NCI-H1436 (cell line): Measurements from ENCODE around the gene FHIT.

ENCODE experiments used
- DNase-seq: peaks from one replicate; lab custom pipeline; 2025; lab: John Stamatoyannopoulos, UW

The FHIT gene

GRCh38 chr3:59996056-59996455, 1255.2 kb downstream of the FHIT start:
- no peak for DNase-seq

- no peak for DNase-seq
Observed at GRCh38 chr3:59995563-59995962, 1255.7 kb downstream of the FHIT start.

- no peak for DNase-seq
Observed at GRCh38 chr3:59994732-59995304, 1256.4 kb downstream of the FHIT start.

DNA sequence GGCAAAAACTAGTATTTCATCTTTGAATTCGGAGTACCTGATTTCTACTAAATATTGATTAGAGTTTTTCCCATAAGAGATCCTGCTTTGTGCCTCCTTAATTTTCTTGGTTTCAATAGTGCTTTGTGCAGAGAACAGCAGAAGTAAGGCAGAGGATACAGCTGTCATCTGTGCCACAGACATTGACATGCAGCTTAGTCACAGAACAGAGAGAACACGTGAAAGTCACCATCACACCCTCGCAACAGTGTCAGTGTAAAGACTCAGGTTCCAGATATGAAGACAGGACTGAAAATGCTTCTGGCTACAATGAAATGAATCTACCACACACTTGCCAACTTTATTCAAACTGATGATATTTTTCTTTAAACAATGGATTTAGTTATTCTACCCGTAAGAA, 1258.7 kb downstream of the FHIT start:
- no peak for DNase-seq

- no peak for DNase-seq
Observed at GRCh38 chr3:59990915-59991314, 1260.3 kb downstream of the FHIT start.

GRCh38 chr3:59982510-59982909, 1268.7 kb downstream of the FHIT start:
- DNase-seq = no peak

GRCh38 chr3:59981377-59981776, 1269.9 kb downstream of the FHIT start:
- DNase-seq = no peak

DNA sequence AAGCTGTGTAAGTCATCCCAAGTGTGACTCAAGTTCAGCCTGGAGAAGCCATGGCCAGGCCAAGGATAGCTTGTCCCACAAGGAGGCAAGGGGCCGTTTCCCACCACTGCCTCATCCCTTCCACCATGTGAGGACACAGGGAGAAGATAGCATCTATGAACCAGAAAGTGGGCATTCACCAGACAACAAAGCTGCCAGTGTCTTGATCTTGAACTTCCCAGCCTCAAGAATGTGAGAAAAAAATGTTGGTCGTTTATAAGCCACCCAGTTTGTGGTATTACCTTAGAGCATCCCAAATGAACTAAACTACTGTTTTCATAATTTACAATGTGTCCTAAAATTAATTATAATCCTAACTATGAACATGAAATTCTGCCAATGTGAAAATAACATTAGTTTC, 1270.7 kb downstream of the FHIT start:
- no peak for DNase-seq

- no peak for DNase-seq
Observed at GRCh38 chr3:59979542-59979941, 1271.7 kb downstream of the FHIT start.

DNA sequence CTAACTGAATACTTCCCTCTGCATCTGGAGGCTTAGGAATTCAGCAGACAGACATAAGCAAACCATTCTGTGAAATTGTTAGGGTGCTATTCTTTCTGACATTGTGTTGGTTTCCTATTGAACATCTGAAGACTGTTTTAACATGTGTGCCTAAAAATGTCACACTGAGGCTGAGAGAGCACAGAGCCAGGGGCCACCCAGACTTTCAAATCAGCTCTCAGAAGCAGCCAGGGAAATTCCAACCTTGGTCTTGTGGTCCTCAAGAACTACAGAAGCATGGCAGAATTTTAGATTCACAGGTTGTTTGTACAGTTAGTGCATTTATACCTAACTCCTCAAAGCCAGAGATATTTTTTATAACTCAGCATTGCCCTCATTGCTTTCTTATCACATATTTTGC, 1272.3 kb downstream of the FHIT start:
- no peak for DNase-seq

GRCh38 chr3:59970796-59971195, 1280.5 kb downstream of the FHIT start:
- DNase-seq = no peak

GRCh38 chr3:59970376-59970775, 1280.9 kb downstream of the FHIT start:
- no peak for DNase-seq

- DNase-seq = no peak
Observed at GRCh38 chr3:59968513-59969045, 1282.7 kb downstream of the FHIT start.

- no peak for DNase-seq
Observed at GRCh38 chr3:59963676-59964075, 1287.6 kb downstream of the FHIT start.

DNA sequence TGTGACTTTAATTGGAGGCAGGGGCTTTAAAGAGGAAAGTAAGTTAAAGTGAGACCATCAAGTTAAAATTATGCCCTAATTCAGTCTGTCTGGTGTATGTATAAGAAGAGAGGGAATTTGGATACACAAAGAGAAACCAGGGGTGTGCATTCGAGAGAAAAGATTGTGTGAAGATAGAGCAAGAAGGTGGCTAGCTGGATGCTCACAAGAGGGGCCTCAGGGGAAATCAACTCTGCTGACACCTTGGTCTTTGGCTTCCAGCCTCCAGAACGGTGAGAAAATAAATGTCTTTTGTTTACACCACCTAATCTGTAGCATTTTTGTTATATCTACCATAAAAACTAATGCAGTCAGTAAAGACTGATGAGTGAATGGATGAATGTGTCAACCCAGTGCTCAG, 1294.1 kb downstream of the FHIT start:
- no peak for DNase-seq

GRCh38 chr3:59953104-59953503, 1298.1 kb downstream of the FHIT start:
- DNase-seq = no peak

DNA sequence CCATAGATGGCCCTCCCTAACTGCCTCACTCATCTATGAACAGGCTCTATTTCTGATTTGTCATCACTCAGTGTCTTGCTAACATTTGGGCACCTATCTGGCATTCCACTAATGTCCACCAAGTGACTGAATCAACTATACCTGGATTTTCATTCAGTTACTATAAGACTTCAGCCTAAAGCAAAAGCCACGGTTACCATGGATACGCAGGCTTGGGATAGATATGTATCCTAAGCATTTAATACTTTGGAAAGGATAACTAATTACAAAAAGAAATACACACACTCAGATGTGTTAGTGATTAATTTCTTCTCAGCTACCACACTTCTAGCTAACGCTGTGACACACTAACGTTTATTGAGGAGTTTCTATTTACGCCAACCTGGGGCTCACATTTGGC, 1301.9 kb downstream of the FHIT start:
- no peak for DNase-seq

DNA sequence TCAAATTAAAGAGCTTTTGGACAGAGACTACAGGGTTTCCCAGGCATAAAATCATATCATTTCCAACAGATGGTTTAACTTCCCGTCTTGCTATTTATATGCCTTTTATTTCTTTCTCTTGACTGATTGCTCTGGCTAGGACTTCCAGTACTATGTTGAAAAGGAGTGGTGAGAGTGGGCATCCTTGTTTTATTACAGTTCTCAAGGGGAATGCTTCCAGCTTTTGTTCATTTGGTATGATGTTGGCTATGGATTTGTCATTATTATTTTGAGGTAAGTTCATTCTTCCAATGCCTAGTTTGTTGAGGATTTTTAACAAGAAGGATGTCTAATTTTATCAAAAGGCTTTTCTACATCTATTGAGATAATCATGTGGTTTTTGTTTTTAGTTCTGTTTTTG, 1304.9 kb downstream of the FHIT start:
- no peak for DNase-seq

DNA sequence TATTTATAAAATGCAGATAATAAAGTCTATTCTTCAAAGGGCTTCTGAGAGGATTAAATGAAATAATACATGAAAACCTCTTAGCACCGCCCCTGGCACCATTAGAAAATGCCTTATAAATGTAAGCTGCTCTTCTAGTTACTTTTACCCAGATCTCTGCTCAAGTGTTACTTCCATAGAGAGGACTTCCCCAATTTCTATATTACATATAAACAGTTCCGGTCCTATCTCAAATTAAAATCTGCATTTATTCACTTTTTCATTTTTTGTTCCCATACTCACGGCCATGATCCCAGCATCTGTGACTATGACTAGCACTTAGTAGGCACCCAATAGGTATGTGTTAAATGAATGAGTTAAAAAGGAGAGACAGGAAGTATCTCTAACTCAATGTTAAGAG, 1310.5 kb downstream of the FHIT start:
- DNase-seq = no peak

DNA sequence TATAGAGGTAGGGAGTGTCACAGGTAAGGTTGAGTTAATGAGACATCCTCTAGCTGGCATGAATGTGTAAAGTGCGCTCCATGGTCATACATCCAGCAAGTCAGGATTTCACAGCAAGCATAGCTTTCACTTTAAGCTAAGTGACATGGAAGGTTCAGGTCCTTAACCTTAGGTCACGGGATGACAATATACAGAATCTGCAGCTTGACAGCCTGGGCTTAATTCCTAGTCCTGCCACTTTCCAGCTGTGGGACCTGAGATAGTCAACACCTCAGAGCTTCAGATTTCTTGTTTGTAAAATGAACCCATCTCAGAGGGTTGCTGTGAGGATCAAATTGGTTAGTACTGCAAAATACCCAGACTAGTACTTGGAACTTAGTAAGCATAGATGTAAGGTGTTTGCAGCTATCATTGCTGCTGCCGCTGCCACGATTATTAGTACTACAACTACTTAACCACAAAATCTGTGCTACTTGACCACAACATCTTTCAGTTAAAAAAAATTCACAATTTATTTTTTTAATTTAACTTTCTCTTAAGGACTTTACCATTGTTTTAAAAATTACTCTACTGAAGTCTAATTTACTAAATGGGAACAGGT, 1311.3 kb downstream of the FHIT start:
- no peak for DNase-seq

- no peak for DNase-seq
Observed at GRCh38 chr3:59938828-59939227, 1312.4 kb downstream of the FHIT start.

GRCh38 chr3:59937201-59937600, 1314.1 kb downstream of the FHIT start:
- no peak for DNase-seq

DNA sequence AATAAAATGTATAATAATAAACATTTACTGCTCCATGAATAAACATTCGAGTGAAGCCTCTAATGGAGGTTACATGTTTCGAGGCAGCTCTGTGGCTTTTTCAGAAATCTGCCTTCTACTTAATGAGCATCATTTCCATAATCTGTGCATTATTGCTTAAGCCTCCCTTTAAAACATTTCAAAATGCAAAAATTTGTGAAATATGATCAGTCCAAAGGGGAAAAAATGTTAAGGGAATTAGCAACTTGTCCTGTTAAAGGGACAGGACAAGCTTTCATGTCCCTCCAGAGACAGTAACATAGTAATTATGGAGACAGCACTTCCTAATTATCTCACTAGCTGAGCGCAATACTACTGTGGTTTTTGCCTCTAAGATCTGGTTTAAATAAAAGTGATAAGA, 1314.8 kb downstream of the FHIT start:
- no peak for DNase-seq

DNA sequence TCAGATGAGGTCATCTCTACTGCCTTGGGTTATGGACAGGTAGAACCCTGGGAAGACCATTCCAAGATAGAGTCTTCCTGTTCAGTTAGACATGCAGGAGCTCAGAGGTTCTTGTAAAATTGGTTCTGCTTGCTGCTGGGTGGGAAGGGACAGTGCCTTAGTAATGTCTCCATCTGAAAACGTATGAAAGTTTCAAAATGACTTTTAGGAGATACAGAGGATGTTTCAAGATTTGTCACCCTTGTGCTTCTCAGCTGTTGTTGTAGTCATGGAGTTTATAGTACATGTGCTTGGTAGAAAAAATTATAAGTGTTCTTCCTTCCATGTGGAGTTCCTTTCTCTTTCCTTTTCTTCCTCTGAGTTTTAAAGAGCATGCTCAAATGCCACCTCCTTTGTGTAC, 1316.2 kb downstream of the FHIT start:
- no peak for DNase-seq
